Astrocyte of the cerebellum (primary cell): ENCODE data around the gene DXO.

Source experiments
- DNase-seq: peaks from one replicate; pipeline ENCODE4 v3.0.0-alpha.2; 2011; ENCODE audit warnings: low read depth
- H3K4me3 ChIP-seq: 2 replicates; pipeline ENCODE4 v1.5.1; 2011; ENCODE audit warnings: mild to moderate bottlenecking, low read depth, low read length, moderate library complexity
- in situ Hi-C: cut with HindIII; loops from 2 replicates; pipeline ENCODE4 v1.10.0; 2017; ENCODE audit warnings: low sequenced_read_pairs
- TF ChIP-seq, protein P1 (sequence below): IDR thresholded peaks from 2 replicates; pipeline ENCODE4 v1.5.1; 2012; ENCODE audit warnings: low read length, low read depth, moderate library complexity, mild to moderate bottlenecking; ENCODE audit errors: missing control alignments

DXO gene

DNA sequence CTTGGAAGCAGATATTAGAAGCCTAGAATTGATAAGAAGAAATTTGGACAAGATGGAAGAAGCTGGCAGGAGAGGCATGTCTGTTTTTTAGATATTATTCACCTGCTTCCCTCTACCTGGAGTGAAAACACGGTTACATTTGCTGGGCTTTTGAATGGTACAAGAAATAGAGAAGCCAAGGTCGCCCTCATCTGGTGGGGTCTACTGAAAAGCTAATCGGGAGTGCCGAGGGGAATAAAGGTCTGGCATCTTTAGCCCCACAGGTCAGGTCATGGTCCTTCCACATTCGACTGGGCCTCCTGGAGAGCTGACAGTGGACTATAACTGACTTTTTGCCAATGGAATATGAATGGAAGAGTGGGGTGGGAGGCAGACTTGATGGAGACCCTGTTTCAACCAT, 49.0 kb downstream of the DXO start:
- no peak overlapping the region for H3K4me3 ChIP-seq
- in situ Hi-C loops = no loop called here
- no peak for DNase-seq
- TF ChIP-seq, protein P1, sequence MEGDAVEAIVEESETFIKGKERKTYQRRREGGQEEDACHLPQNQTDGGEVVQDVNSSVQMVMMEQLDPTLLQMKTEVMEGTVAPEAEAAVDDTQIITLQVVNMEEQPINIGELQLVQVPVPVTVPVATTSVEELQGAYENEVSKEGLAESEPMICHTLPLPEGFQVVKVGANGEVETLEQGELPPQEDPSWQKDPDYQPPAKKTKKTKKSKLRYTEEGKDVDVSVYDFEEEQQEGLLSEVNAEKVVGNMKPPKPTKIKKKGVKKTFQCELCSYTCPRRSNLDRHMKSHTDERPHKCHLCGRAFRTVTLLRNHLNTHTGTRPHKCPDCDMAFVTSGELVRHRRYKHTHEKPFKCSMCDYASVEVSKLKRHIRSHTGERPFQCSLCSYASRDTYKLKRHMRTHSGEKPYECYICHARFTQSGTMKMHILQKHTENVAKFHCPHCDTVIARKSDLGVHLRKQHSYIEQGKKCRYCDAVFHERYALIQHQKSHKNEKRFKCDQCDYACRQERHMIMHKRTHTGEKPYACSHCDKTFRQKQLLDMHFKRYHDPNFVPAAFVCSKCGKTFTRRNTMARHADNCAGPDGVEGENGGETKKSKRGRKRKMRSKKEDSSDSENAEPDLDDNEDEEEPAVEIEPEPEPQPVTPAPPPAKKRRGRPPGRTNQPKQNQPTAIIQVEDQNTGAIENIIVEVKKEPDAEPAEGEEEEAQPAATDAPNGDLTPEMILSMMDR = no peak

DNA sequence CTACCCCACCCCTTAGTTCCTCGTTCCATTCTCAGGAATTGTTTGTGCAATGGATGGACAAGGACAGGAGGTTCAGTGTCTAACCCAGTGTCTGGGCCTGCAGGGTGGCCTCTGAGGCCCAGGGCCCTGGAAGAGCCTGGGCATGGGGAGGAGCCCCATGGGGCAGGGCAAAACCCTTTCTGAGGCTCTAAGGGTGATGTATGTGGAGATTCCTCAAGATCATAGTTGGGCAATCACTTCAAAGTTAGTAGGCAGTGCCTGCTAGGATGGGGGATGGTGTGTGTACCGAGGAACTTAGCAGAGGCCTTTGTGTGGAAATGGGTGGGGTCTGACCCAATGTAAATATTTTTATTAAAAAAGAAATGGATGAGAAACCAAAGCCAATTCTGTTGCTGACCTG, 51.1 kb downstream of the DXO start:
- DNase-seq = no peak
- H3K4me3 ChIP-seq = no peak overlapping the region
- in situ Hi-C loops = no loop called here
- TF ChIP-seq, protein P1 = no peak
